SU-DHL-6 (cell line): ENCODE data around the gene ATP9B.

Experiments used
- EZH2phosphoT487 ChIP-seq: fragments of 200-600 bp; sonication (generic), shearing (Covaris generic); conservative IDR thresholded peaks from 2 replicates; pipeline ENCODE4 v1.6.1; 2018; ENCODE audit warnings: mild to moderate bottlenecking, antibody characterized with exemption, low read length, moderate library complexity, mixed read lengths
- TF ChIP-seq, protein P1 (sequence below): fragments of 200-600 bp; sonication (generic); IDR thresholded peaks from one replicate; pipeline ENCODE4 v1.5.1; 2017; ENCODE audit warnings: antibody characterized with exemption, mild to moderate bottlenecking, low read length, moderate library complexity; ENCODE audit not compliant: insufficient read depth, poor library complexity, severe bottlenecking

DNA sequence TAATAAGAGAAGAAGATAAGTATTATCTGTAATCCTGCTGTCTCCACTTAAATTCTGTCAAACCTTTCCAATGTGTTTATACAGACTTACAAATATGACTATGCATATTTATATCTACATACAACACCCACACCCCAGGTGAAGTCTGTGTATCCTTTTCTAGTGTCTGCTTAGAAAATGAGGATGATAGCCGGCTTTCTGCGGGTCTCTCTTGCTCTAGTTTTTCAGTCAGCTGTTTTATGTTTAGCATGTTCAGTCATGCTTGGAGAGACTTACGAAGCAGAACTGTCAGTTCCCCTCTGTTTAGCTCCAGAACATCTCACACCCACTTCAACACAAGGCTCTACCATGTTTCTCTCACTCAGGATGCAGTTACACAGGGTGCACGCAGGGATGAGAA is 189.3 kb downstream of the ATP9B start:
- TF ChIP-seq, protein P1, sequence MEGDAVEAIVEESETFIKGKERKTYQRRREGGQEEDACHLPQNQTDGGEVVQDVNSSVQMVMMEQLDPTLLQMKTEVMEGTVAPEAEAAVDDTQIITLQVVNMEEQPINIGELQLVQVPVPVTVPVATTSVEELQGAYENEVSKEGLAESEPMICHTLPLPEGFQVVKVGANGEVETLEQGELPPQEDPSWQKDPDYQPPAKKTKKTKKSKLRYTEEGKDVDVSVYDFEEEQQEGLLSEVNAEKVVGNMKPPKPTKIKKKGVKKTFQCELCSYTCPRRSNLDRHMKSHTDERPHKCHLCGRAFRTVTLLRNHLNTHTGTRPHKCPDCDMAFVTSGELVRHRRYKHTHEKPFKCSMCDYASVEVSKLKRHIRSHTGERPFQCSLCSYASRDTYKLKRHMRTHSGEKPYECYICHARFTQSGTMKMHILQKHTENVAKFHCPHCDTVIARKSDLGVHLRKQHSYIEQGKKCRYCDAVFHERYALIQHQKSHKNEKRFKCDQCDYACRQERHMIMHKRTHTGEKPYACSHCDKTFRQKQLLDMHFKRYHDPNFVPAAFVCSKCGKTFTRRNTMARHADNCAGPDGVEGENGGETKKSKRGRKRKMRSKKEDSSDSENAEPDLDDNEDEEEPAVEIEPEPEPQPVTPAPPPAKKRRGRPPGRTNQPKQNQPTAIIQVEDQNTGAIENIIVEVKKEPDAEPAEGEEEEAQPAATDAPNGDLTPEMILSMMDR: no peak
- TF ChIP-seq EZH2phosphoT487: no peak
